NCI-H345 treated with DMSO at 0.1 percent for 48 hours (cell line): ENCODE measurements around the gene CCL1.

Experiments
- DNase-seq: peaks from one replicate; lab custom pipeline; 2025; ENCODE audit not compliant: unreplicated experiment; lab: John Stamatoyannopoulos, UW

Gene CCL1

GRCh38 chr17:34363183-34363661 lies at the start of gene CCL1:
TSS of gene CCL1 (minus strand) at chr17:34363233. CDS start at chr17:34363161, 72 bp downstream.
- DNase-seq, result no peak

GRCh38 chr17:34412534-34412933 lies 49.5 kb upstream of the CCL1 start:
- DNase-seq, result no peak

GRCh38 chr17:34411646-34412421 lies 48.8 kb upstream of the CCL1 start:
- DNase-seq, result no peak

GRCh38 chr17:34409352-34409751 lies 46.3 kb upstream of the CCL1 start:
- DNase-seq, result no peak

- no peak for DNase-seq
These were observed 45.4 kb upstream of the CCL1 start for GRCh38 chr17:34408439-34408838.

- DNase-seq, result no peak
These were observed 43.2 kb upstream of the CCL1 start for GRCh38 chr17:34406226-34406625.

GRCh38 chr17:34403006-34403405 lies 40.0 kb upstream of the CCL1 start:
- no peak for DNase-seq

- peak; percentile 78 for DNase-seq
These were observed 38.1 kb upstream of the CCL1 start for GRCh38 chr17:34401165-34401564.

GRCh38 chr17:34400301-34400931 lies 37.4 kb upstream of the CCL1 start:
- DNase-seq, result no peak

GRCh38 chr17:34399725-34400124 lies 36.7 kb upstream of the CCL1 start:
- DNase-seq, result no peak

- DNase-seq, result no peak
These were observed 36.0 kb upstream of the CCL1 start for GRCh38 chr17:34398990-34399389.

GRCh38 chr17:34397265-34397664 lies 34.2 kb upstream of the CCL1 start:
- DNase-seq, result no peak

- DNase-seq, result peak; percentile 88
These were observed 30.4 kb upstream of the CCL1 start for GRCh38 chr17:34393401-34393800.

GRCh38 chr17:34391241-34391640 lies 28.2 kb upstream of the CCL1 start:
- no peak for DNase-seq

GRCh38 chr17:34390649-34391048 lies 27.6 kb upstream of the CCL1 start:
- DNase-seq, result no peak

- no peak for DNase-seq
These were observed 26.2 kb upstream of the CCL1 start for GRCh38 chr17:34389126-34389750.

- DNase-seq, result no peak
These were observed 24.5 kb upstream of the CCL1 start for GRCh38 chr17:34387566-34387965.

- no peak for DNase-seq
These were observed 23.9 kb upstream of the CCL1 start for GRCh38 chr17:34386697-34387550.

- DNase-seq, result no peak
These were observed 23.3 kb upstream of the CCL1 start for GRCh38 chr17:34386343-34386696.

GRCh38 chr17:34384822-34385605 lies 22.0 kb upstream of the CCL1 start:
- DNase-seq, result no peak
